NCI-H2029 (cell line): Measurements from ENCODE around the gene NADSYN1.
A peak's percentile ranks its signal among the peaks of the same experiment; 100 is the strongest.
"Not testable (repeated sequence)": the region's sequence is repeated elsewhere in the genome, so short reads cannot be mapped to it uniquely, and the experiment has no call there.

Experiments used
- DNase-seq: peaks from one replicate; lab custom pipeline; 2025; lab: John Stamatoyannopoulos, UW

The NADSYN1 gene

GRCh38 chr11:71453037-71453917 lies at the start of gene NADSYN1:
NADSYN1 (plus strand) TSS chr11:71453203; CDS start chr11:71453297, 94 bp downstream.
- DNase-seq = peak; percentile 95

DNA sequence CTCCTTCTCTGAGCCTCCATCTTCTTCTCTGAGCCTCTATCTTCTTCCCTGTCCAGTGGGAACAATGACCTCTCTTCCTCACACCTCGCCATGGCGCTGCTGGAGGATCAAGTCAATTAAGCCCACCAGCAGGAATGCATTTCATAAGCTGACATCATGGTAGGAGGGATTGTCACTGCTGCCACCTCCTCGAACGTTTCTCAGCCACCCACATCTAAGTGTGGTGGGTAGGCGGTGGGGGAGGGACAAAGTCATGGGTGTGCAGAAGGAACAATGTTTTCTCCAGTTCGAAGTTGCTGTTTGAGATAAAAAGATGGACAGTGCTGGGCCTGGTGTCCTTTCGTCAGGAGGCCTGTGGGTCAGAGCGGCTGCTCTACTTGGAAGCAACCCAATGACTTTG lies 48.8 kb upstream of the NADSYN1 start:
- no peak for DNase-seq

GRCh38 chr11:71406681-71407080 lies 46.3 kb upstream of the NADSYN1 start:
- DNase-seq = peak; percentile 18

DNA sequence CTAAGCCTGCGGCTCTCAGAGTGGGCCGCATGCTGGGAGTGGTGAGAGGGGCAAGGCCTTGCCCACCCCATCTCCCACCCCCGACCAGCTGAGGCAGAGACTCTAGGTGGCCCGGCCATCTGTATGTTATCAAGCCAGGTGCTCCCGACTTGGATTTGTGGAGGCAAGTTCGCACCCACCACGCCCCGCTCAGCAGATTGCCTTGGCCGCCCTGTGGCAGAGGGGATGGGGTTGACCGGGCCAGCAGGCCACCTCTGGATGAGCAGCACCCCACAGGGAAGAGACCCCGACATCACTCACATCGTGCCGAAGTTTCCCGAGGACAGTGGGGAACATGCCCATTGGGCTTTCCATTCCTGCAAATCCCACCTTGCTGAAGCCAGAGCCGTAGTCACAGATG lies 45.6 kb upstream of the NADSYN1 start:
- DNase-seq = no peak

DNA sequence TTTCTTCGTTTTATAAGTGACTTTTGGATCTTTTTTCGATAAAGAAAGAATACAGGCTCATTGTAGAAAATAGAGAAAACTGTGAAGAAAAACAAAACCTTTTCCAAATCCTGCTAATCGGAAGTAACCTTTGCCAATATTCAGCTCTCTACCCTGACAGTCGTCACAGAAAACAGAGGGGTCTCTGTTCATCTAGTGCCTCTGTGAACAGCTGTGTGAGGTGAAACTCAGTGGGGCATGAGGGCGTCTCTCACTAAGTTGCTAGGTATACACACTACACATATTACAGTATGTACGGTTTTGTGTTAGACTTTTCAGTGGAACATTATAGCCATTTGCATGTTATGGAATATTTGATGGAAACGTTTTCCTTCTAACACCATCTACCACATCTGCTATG lies 44.2 kb upstream of the NADSYN1 start:
- DNase-seq = no peak

DNA sequence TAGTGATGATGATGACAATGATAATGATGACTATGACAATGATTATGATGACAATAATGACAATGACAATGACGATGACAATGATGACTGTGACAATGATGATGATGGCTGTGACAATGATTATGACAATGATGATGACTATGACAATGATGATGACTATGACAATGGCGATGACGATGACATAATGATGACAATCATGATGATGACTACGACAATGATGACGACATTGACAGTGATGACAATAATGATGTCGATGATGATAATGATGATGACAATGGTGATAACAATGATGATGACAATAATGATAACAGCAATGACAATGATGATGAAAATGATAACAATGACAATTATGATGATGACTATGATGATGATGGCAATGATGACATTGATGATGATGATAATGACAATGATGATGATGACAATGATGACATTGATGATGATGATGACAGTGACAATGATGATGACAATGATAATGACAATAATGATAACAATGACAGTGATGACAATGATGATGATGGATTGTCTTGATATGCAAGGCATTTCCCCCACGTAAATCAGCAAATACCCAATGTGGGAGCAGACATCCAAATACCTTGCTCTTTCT lies 42.5 kb upstream of the NADSYN1 start:
- no peak for DNase-seq

DNA sequence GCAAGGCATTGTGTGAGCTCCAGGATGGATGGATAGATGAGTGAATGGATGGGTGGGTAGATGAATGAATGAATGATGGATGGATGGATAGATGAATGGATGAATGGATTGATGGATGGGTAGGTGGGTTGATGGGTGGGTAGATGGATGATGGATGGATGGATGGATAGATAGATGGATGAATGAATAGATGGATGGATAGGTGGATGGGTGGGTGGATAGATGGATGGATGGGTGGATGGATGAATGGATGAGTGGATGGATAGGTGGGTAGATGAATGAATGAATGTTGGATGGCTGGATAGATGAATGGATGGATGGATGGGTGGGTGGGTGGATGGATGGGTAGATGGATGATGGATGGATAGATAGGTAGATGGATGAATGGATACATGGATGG lies 38.4 kb upstream of the NADSYN1 start:
- DNase-seq = no peak

DNA sequence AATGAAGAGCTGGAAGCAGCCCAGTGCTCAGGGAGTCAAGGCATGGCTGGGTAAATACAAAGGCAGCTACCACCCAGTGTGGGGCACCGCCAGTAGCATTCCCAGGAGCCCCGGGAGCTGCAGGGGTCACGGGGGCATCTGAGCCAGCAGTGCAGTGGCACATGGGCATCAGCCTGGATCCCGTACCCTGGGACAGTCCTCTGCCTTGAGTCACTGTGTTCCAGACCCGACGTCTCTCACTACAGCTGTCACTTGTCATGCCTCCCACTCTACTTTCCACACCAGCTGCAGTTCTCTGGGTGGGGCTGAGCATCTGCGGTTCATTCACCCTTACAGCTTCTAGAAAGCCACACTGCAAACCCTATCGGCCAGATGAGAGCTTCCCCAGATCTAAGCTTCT lies 34.4 kb upstream of the NADSYN1 start:
- no peak for DNase-seq

DNA sequence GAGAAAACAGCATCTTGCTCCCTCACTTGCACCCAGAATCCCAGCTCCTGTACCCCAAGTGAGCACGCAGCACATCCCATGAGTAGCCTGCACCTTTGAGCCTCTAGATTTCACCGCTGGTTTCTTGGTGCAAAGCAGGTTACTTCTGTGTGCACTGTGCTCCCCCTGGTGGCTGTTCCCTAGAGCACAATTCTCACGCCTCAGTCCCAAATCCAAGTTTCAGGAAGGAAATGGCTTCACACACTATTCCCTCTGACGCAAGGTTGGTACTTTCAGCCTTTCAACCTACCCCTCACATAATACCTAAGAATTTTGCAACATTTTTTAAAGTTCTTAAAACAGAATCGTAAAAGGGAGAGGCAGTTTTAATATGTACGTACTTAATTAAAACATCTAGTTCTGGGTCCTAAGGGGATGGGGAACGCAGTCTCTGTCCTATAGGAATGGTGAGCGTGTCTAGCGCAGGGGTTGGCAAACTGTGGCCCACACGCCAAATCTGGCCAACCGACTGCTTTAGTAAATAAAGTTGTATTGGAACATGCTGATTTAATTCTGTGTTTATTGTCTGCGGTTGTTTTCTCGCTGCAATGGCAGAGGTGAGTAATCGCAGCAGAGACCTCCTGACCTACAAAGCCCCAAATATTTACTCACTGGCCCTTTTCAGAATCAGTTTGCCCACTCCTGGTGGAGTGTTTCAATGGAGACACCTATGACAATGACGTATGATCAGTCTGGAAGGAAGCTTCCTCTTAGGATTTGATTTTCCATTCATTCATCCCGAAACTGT lies 32.4 kb upstream of the NADSYN1 start:
- peak; percentile 40 for DNase-seq

- DNase-seq = no peak
These were observed 31.5 kb upstream of the NADSYN1 start for GRCh38 chr11:71421392-71421950.

- not testable (repeated sequence) for DNase-seq
These were observed 30.7 kb upstream of the NADSYN1 start for GRCh38 chr11:71422318-71422717.

- no peak for DNase-seq
These were observed 29.7 kb upstream of the NADSYN1 start for GRCh38 chr11:71423181-71423790.

DNA sequence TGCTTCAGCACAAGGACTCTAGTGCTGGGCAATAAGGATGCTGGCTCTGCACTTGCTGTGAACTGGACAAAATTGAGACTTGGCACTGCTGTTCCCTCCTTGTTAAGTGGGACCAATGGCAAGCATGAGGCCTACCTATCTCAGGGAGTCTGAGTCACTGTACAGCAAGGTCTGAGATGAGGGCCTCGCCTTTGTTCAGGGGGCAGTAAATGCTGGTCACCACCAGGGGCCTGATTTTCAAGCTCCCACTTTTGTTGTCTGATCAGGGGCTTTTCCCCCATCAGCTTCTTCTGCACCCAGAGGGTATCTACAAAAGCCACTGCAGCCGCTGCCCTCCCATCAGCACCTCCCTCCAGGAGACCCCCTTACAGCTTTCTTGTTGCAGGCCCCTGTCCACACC lies 27.6 kb upstream of the NADSYN1 start:
- no peak for DNase-seq

DNA sequence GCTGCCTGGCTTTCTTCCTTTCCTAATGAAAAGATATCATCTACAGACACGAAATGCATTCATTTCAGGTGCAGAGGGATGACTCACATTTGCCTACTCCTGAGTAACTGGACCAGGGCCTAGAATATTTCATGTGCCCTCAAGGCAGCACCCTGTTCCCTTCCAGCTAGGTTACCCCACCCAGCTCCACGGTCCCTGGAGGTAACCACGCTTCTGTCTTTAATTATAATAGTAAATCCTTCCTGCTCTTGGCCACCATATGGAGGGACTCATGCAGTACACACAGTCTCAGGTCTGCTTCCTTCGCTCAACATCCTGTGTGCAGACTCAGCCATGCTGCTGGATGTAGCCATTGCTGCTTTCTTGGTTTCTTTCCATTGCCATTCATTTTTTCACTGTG lies 27.1 kb upstream of the NADSYN1 start:
- DNase-seq = no peak

DNA sequence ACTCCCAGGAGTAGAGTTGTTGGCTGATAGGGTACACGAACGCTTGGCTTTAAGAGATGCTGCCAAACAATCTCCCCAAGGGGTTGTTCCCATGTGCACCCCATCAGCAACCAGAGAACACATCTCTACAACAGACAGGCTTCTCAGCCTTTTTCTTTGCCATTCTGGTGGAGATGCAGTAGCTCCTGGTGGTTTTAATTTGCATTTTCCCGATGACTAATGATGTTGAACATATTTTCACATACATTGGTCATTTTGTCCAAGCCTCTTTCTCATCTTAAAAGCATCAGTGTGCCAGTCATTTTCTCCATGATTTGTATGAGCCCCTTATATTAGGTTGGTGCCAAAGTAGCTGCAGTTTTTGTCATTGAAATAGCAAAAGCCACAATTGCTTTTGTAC lies 26.6 kb upstream of the NADSYN1 start:
- no peak for DNase-seq

- DNase-seq = no peak
These were observed 24.1 kb upstream of the NADSYN1 start for GRCh38 chr11:71428861-71429435.

GRCh38 chr11:71429701-71430100 lies 23.3 kb upstream of the NADSYN1 start:
- DNase-seq = no peak

DNA sequence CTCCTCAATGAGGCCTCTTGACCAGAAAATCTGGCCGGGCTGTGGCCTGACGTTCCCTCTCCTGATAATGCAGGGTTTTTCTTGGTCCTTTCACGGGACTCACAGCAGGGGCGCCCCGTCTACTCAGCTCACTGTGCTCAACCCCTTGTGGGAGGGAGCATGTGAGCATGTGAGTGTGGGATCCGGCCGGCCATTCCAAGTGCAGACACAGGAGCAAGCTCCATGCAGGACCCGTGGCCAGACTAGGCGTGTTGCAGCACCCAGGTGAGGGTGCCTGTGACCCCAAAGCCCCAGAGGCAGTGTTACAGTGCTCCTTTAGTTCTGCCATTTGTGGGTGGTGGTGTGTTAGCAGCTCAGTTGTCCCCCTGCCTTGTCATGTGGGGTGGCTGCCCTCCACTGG lies 22.8 kb upstream of the NADSYN1 start:
- DNase-seq = no peak

DNA sequence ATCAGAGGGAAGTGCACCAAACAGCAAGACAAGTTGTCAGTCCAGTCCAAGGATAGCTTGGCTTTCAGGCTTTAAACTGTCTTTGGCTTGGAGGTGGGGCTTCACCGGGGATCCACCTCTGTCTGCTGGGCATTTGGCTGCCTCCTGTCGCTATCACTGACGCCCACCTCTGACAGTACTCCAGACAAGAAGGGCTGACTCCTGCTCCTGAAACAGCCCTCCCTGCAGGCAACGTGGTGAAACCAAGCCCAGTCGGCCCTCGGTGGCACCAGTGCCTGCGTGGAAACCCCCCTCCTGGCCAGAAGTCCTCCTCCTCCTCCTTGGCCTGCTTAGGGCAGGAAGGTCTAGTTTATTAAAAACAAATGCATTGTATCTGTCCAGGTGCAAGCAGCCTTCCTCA lies 21.7 kb upstream of the NADSYN1 start:
- DNase-seq = no peak

DNA sequence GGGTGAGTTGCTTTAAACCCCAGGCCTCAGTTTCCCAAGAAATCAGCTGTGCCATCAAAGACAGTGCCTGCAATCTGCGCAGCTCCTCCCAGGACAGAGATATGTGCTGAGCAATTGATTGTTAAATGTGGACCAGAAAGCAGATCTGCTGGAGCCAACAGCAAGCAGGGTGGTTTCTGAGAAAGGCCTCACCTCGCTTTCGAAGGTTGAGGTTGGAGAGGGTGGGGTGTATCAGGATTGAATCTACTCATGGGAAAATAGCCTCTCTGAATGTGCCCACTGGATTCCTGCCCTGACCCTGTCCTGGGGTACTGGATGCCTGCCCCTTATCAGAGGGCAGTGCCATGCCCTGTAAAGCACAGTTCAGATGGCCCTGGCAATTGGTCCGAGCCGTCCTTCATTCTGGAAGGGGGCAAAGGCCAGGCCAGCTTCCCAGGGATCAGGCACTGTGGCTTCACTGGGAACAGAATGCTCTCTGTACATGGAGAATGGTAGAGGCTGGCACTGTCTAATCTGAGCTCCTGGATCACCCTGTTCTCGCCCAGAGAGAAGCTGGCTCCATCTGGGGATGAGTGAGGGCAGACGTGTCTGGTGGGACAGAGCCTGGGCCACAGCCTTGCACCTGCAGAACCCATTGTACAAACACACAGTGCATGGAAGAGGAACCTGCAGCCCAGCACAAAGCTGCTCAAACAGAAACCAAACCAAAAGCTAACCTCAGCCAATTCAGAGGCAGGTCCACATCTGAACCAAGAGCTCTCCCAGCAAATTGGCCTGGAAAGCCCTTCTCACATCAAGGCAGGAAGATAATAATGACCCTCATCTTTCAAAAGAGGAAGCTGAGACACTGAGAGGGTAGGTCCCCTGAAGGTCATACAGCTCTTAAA lies 20.0 kb upstream of the NADSYN1 start:
- no peak for DNase-seq
